ENCODE results near the gene MCRIP2.

MCRIP2 gene

DNA sequence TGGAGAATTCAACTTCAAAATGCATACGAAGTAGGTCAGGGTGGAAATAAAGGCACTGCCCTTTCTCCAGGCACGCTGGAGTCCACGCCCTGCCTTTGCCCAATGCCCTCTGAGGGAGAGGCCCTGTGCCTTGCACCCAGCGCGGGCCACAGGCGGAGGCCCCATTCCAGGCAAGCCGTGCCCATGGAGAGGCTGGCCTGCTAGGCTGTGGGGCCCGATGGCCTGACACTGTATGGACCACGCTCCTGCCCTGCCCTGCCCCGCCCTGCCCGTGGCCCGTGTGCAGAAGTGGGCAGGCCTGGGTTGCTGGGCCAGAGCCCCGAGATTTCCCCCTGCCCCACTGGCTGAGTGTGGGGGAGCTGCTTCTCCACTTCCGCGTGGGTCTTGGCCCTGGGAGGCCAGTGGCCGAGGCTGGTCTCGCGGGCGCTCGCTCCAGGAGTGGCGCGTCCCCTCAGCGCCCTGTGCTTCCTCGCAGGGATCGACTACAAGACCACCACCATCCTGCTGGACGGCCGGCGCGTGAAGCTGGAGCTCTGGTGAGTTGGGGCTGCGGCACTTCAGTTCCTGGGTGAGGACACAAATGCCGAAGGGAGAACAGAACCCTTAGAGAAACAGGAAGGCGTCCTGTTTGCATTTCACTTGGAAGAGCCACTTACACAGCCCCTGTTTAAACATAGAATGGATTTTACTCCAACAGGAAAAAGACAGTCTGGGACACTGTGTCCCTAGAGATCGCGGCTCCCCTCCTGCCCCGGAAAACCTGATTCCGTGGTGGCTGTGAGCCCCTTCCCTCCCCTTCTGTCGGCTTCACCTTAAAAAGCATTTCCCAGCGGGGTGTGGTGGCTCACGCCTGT lies 24.7 kb upstream of the MCRIP2 start:
- no peak for DNase-seq (ENCODE audit: low read depth, low spot score)

DNA sequence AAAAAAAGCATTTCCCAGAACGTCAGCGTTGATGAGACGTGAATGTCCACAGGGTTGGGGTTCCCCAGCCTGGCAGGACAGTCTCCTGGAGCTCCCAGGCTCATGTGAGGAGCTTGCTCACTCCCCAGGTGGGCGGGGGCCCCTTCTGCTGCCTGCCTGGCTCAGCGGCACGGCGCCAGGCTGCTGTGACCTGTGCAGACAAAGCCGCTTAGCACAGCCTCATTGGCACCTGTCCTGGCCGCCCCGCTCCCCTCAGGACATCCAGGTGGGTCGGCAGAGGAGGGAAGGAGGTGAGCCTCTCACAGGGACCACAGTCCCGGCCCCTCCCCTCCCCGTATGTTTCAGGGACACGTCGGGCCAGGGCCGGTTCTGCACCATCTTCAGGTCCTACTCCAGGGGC lies 23.8 kb upstream of the MCRIP2 start:
- DNase-seq (ENCODE audit: low read depth, low spot score), result no peak

DNA sequence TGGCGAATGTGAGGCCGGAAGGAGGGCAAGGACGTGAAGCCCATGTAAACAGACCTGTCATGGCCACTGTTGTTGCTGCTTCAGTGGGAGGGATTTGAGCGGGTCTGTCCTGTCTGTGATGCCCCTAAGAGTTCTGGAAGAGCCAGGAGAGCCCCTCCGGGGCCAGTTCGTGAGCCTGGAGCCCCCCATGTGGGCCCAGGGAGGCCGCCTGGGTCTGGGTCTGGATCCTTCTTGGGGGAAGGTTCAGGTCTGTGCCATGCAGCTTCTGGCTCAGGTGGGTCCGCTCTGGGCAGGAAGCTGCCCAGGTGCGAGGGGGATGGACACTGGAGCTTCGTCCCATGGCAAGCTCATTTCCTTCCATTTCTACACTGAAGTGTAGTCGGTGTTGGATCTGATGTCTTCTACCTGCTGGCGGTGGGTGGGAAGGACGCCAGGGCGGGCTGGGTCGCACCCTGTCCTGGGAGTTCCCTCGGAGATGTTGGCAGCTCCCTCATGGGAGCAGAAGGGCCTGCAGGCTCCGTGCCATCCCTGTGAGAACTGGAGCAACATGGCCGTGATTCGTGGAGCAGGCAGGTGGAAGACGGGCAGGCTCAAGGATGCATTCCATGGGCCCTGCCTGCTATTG lies 22.0 kb upstream of the MCRIP2 start:
- DNase-seq (ENCODE audit: low read depth, low spot score), result no peak

DNA sequence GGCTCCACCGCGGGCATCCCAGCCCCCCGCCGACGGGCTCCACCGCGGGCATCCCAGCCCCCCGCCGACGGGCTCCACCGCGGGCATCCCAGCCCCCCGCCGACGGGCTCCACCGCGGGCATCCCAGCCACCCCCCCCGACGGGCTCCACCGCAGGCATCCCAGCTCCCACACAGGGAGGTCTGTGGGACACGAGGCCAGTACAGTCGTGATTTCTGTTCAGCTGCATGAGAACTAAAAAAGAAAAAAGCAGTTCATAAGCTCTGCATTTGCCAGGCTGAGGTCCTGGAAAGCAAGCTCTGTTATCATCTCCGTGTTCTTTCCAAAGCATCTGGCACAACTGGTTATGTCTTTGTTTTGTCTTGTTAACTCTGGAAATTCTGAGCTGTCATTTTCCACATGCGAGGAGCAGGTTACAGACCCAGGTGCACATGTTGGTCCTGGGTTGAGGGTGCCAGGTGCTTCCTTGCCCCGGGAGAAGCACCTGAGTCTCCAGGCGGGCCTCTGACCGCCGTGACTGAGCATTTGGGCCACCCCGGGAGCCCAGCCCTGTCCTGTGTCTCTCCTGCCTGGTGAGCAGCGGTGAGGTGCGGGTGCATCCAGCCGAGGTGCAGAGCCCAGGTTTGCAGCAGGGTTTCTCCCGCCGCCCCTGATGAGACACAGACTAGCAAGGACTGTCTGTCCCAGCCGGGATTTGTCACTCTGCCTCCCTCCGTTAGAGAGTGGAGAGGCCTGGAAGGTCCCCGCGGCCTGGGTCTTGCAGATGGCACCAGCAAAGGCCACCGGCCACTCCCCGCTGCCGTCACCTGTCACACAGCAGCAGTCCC lies 20.7 kb upstream of the MCRIP2 start:
- no peak for DNase-seq (ENCODE audit: low read depth, low spot score)

DNA sequence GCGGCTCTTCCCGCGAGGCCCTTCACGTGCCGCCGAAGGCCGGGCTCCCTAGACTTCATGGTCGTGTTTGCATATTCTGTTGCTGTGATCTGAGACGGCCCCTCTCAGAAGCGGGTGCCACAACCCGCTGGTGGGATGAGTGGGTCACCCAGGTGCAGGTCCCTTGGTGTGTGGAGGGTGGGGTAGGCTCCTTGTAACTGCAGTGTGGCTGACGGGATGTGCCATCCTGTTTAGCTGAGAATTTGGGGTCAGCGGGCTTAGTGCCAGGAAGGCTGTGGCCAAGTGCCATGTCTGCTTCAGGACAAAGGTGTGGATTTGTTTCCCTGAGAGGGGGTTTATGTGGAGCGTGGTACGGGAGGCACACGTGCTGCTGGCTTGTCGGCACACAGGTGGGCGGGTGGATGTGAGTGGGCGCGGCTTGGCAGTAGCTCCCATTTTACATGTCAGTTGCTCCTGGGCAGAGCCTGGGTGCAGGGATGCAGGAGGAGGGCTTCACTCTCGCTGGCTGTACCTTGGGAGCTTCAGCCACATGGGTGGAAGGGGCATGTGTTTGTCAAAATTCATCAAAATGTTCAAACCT lies 20.0 kb upstream of the MCRIP2 start:
- DNase-seq (ENCODE audit: low read depth, low spot score), result no peak

DNA sequence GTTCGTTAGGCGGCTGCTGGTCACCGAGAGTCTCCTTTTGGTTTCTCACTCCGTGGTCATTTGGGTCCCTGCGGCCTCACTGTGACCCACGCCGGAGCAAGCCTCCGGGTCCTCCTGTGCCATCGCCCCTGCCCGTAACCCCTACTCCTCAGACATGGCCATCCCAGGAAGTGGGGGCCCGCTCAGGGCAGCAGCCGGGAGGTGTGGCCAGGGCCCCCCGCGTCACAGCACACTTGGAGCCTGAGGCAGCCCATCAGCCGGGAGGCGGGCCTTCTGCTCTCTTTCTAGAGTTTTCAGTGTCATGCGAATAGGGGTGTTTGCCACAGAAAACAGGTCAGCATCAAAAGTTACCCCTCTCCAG lies 18.7 kb upstream of the MCRIP2 start:
- DNase-seq (ENCODE audit: low read depth, low spot score), result no peak

DNA sequence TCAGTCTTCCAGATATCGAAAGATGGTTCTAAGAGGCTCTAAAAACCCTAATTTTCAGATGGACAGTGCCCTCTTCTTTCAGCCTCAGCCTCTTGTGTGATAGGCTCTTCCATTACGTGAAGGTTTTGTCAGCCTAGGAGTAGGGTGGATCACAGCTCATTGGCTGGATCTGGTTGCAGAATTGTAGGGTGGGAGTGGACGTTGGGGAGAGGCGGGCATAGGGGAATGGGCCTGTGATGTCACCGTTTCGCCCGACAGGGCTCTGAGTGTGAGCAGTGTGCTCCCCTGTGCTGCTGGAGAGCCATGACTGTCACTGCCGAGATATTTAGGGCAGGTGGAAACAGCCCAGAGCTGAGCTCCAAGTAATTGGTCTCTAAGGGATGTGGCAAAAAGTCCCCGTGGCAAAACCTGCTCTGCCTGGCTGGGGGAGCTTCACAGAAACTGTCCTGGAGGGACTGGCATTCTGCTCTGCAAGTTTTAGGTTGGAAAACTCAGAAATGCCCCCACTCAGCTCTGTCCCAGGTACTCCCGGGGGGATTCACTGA lies 17.0 kb upstream of the MCRIP2 start:
- DNase-seq (ENCODE audit: low read depth, low spot score), result no peak

DNA sequence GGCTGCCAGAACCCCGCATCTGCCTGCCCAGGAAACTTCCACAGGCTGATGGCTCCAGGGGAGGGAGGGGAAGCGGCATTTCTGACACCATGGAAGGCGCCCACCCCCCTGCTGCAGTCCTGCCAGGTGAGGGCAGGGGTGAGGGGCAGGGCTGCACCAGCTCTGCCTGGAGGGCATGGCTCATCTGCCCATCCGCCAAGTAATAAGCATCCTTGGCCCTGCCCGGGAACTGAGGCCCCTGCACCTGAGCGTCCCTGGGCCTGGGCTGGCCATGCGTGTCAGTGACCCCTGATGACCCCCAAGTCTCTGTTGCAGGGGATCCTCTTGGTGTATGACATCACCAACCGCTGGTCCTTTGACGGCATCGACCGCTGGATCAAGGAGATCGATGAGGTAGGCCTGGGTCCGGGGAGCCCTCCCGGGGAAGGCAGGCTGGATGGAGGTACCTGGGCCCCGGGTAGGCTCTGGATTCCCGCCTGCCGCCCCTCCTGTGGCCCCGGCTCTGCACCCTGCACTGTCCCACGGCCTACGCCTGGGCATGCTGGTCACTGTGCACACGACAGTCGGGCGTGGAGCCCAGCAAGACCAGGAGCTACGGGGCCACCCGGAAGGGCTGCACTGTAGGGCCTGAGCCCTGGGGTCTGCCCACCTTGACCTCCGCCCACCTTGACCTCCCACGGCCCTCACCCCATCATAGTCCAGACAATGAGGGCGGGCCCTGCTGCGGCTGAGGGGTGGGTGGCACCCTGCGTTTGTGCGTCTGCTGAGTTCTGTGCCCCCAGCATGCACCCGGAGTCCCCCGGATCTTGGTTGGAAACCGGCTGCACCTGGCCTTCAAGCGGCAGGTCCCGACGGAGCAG lies 16.3 kb upstream of the MCRIP2 start:
- DNase-seq (ENCODE audit: low read depth, low spot score), result no peak

DNA sequence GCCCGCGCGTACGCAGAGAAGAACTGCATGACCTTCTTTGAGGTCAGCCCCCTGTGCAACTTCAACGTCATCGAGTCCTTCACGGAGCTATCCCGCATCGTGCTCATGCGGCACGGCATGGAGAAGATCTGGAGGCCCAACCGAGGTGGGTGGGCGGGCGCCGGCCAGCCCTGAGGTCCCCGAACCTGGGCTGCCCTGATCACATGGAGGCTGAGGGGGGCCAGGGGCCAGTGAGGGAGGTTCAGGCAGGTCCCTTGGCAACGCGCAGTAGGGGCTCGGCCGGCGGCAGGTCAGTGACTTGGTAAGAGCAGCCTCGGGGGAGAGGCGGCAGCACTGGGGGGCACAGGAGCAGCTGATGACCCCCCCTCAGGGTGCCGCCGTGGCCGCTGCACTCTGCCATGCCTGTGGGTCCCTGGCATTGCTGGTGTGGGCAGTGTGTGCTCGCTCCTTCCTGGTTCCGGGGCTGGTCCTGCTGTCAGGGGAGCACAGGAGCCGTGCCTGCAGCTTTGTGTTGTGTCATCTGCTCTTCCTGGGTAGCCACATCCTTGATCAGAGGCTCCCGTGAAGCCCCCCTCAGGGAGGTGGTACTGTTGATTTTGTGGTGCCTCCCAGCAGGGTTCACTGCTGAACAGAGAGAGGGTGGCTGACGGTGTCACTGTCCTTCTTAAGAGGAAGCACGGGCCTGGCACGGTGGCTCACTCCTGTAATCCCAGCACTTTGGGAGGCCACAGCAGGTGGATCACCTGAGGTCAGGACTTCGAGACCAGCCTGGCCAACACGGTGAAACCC lies 15.5 kb upstream of the MCRIP2 start:
- no peak for DNase-seq (ENCODE audit: low read depth, low spot score)

DNA sequence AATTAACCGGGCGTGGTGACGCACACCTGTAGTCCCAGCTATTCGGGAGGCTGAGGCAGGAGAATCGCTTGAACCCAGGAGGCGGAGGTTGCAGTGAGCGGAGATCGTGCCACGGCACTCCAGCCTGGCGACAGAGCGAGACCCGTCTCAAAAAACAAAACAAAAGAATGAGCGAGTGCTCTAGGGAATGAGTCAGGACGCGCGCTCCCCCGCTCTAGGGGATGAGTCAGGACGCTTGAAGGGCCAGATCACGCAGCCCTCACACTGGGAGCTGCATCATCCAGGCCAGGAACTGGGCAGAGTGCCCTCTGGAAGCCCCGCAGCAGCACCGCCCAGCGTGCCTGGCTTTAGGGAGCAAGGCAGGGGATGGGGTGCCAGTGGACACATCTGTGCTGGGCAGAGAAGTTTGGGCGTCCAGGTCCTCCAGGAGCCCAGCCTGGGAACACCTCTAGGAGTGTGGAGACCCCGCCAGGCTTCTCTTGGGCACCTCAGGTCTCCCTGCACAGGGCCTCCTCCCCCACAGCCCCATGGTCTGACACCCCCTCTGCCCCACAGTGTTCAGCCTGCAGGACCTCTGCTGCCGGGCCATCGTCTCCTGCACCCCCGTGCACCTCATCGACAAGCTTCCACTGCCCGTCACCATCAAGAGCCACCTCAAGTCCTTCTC lies 14.7 kb upstream of the MCRIP2 start:
- no peak for DNase-seq (ENCODE audit: low read depth, low spot score)

DNA sequence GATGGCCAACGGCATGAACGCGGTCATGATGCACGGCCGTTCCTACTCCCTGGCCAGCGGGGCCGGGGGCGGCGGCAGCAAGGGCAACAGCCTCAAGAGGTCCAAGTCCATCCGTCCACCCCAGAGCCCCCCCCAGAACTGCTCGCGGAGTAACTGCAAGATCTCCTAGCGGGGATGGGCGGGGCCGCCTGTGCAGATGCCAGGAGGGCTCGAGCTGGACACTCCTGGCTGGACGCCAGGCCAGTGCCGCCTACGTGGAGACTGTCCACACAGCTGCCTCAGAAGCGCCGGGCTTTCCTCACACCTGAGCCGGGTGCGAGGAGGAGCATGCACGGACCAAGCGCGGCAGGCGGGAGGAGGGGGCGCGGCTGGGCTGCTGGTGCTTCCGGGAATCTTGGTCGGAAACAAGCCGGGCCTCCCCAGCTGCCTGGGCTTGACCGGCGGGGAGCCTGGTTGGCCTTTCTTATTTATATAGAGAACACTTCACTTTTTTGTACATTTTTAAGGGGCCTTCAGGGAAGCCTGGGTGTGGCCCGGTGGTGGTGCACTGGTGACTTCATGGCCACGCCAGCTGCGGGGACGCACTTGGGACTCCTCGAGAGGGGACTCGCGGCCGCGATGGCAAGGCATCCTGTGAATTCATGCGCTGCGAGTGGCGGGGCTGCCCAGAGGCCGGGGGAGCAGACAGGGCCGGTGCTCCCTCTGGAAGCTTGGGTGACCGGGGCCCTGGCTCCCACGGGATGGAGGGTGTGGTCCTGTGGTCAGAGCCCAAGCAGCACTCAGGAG lies 14.0 kb upstream of the MCRIP2 start:
- DNase-seq (ENCODE audit: low read depth, low spot score), result no peak

DNA sequence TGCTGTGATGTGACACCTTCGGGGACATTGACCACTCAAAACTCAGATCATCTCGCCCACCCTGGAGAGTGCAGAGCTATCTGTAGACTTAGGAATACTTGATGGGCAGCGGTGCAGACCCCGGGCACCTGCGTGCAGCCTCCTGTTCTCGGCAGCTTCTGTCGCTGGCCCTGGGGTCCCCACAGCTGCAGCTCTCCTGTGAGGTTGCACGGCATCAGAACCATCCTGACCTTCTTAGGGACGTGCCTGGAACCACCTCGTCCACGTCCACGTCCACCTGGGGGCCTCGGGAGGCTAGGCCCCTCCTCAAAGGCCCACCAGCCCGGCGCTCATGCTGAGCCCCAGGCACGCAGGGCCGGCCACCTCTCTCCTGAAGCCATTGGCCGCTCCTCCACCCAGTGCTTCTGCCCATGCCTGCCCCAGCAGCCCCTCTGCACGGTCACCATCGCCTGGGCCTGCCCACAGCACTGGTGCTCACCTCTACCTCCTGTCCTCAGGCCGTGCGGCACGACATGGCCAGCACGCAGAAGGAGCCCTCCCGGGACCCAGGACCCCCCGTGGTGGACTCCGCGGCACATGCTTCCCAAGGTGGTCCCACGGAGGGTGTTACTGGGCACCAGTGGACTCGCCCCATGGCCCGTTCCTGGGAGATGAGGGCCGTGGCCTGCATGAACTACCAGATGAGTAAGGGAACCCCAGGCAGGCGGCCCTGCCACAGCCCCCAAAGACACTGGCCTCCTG lies 13.1 kb upstream of the MCRIP2 start:
- DNase-seq (ENCODE audit: low read depth, low spot score), result no peak

DNA sequence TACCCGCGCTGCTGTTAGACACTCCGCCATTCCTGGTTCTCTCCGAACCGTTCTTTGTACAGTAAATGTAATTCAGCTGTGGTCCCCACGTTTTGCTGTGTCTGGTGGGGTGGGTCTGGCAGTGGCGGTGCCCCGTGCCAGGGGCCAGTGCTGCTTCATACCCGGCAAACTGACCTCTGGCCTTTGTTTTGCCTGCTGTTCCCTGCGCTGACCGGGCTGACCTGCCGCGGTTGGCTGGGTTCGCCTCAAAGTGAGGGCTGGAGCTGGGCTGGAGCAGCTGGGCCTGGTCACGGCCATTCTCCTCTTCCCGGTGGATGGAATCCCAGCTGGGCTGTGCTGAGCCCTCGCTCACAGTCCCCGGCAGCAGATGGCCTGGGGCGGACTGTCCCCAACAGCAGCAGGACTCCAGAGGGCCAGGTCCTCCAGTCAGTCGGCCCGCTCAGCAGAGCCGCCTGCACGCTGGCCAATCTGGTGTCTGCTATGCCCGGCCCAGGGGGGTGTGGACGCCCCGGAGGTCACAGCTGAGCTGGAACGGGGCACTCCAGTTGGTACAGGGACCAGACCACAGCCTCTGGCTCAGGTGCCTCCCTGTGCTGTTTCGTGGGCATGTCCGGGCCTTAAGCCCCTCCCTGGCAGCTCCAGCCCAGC lies 12.3 kb upstream of the MCRIP2 start:
- peak; percentile 89 for DNase-seq (ENCODE audit: low read depth, low spot score)

DNA sequence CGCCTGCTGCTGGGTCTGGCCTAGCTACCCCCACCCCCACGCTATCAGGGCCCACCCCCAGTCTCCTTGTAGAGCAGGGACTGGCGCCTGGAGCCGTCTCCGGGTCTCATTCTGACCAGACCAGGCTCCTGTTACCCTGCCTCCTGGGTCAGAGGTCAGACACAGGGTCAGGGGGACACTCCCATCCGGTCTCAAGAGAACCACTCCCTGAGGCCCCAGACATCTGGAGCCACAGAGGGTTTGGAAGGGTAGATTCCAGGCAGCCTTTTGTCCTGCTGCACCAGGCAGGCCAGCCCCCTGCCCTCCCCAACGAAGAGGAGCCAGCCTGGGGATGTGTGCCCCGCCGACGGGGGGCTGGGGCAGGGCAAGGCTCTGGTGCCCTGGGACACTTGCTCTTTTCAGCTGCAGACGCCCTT lies 11.8 kb upstream of the MCRIP2 start:
- DNase-seq (ENCODE audit: low read depth, low spot score), result no peak

DNA sequence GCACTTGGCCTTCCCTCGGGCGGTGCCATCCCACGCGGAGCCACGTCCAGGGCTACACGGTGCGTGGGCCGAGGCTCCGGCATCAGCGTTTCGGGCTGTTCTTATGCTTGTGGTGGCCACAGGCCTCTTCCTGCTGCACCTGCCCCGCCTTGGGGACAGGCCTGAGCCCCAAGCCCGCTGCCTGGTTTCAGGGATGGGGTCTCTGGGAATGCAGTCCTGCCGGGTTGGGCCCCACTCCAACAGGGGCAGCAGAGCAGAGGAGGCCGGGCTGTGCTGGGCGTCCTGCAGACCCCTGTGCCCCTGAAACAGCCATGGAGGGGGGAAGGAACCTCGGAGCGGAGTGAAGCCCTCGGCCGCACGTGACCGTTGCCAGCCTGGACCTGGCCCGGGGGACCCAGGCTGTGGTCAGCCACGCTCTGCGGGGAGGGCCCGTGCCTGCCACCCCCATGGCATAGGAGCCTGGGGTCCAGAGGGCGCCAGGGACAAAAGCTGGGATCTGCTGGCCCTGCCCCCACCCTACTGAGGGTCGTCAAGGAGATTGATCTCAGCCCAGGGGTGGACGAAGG lies 11.3 kb upstream of the MCRIP2 start:
- no peak for DNase-seq (ENCODE audit: low read depth, low spot score)

DNA sequence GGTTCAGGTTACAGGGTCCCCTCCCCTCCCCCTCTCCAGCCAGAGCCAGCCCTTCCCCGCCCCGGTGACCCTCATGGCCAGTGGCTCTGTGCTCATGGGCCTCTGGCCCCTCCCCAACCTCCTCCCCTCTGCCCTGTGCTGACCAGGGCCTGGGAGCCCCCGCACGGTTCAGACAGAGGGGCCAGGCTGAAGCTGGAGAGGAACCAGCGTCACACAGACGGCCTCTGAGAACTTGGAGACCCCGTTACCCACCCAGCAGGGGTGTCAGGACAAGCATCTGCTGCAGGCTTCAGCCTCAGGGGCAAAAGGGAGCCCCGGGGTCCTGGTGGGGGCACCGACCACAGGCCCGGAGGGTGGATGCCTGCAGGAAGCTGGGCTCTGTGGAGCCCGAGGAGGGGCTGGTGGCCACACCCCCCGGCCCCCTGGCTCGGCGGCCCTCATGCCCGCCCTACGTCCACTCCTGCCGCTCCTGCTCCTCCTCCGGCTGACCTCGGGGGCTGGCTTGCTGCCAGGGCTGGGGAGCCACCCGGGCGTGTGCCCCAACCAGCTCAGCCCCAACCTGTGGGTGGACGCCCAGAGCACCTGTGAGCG lies 10.7 kb upstream of the MCRIP2 start, which contains the start of gene WFIKKN1:
Gene WFIKKN1, plus strand, starts transcription at position 171 of the 591 bp plus-strand sequence. Its CDS starts 269 bp downstream, at position 440.
- peak; percentile 70 for DNase-seq (ENCODE audit: low read depth, low spot score)

All from ELF-1 (cell line).